ENCODE data around the gene HACD2.

HACD2 gene

DNA sequence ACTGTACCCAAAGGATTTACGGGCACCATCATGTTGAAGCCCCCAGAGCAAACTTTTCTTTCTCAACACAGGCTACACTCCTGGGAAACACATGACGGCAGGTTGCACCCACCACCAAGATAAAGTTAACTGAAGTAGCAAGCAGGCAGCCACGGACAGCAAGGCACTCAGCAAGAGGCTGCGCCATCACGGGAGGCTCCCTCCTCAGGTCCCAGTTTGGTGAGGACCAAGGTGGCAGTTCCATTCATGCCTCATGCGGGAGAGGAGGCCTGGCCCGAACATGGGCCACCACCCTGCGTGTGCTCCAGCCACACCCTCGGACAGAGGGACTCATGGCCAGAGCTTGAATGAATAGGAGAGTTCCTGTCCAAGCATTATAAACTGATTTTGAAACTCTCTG is 142.7 kb downstream of the HACD2 start:
- no peak for DNase-seq

Data from NCI-H1436 treated with DMSO at 0.1 percent for 48 hours (cell line).